Measurements from ENCODE around the gene UBAP1L.
"Not testable (repeated sequence)": the region's sequence is repeated elsewhere in the genome, so short reads cannot be mapped to it uniquely, and the experiment has no call there.

The UBAP1L gene

GRCh38 chr15:65154720-65155119, 39.7 kb upstream of the UBAP1L start:
- DNase-seq (no peak), ATAC-seq (ENCODE audit: insufficient read depth, low read depth) (no peak)
- Histone ChIP-seq H3K9me3 (ENCODE audit: insufficient read depth, low read length, severe bottlenecking) (no peaks in the 10 kb centered on the region), H3K4me1 (ENCODE audit: insufficient read depth, low read length) (no peaks in the 10 kb centered on the region), H3K4me2 (ENCODE audit: insufficient read depth, low read length) (no peak overlapping the region), H3K36me3 (ENCODE audit: insufficient read depth, low read length) (peaks cover 84% of the 10 kb centered on the region), H3K27me3 (ENCODE audit: insufficient read depth, low read length, poor library complexity) (no peaks in the 10 kb centered on the region), H2AFZ (ENCODE audit: low read depth, low read length) (no peak overlapping the region), H3K79me2 (ENCODE audit: insufficient read depth, low read length) (no peaks in the 10 kb centered on the region), H3K4me3 (ENCODE audit: low read depth in 1 of 2, low read length in 2 of 2) (no peak overlapping the region), H3K9ac (ENCODE audit: low read depth, low read length) (no peak overlapping the region), H3K27ac (ENCODE audit: low read length) (no peak overlapping the region), H4K20me1 (ENCODE audit: insufficient read depth, low read length) (no peaks in the 10 kb centered on the region)
- no peak for TF ChIP-seq CTCF (IDR thresholded peaks at IDR 0.05; ENCODE audit: borderline replicate concordance, extremely low read depth, low read length, poor library complexity, severe bottlenecking)
- no peak for TF ChIP-seq EZH2 (IDR thresholded peaks at IDR 0.05; ENCODE audit: borderline replicate concordance, low read depth, low read length, severe bottlenecking)

- no peak overlapping the region for H3K9ac ChIP-seq (ENCODE audit: low read depth, low read length)
- no peaks in the 10 kb centered on the region for H3K9me3 ChIP-seq (ENCODE audit: insufficient read depth, low read length, severe bottlenecking)
- ATAC-seq (ENCODE audit: insufficient read depth, low read depth) = no peak
- peaks cover 32% of the 10 kb centered on the region for H3K36me3 ChIP-seq (ENCODE audit: insufficient read depth, low read length)
- no peak overlapping the region for H3K27ac ChIP-seq (ENCODE audit: low read length)
- H4K20me1 ChIP-seq (ENCODE audit: insufficient read depth, low read length) = no peaks in the 10 kb centered on the region
- H3K4me2 ChIP-seq (ENCODE audit: insufficient read depth, low read length) = no peak overlapping the region
- no peak overlapping the region for H3K4me3 ChIP-seq (ENCODE audit: low read depth in 1 of 2, low read length in 2 of 2)
- DNase-seq = no peak
- TF ChIP-seq CTCF (IDR thresholded peaks at IDR 0.05; ENCODE audit: borderline replicate concordance, extremely low read depth, low read length, poor library complexity, severe bottlenecking) (no peak), EZH2 (IDR thresholded peaks at IDR 0.05; ENCODE audit: borderline replicate concordance, low read depth, low read length, severe bottlenecking) (no peak)
- H3K4me1 ChIP-seq (ENCODE audit: insufficient read depth, low read length) = no peaks in the 10 kb centered on the region
- H3K27me3 ChIP-seq (ENCODE audit: insufficient read depth, low read length, poor library complexity) = no peaks in the 10 kb centered on the region
- H3K79me2 ChIP-seq (ENCODE audit: insufficient read depth, low read length) = no peaks in the 10 kb centered on the region
- H2AFZ ChIP-seq (ENCODE audit: low read depth, low read length) = no peak overlapping the region
Measured at GRCh38 chr15:65147902-65148301, 32.9 kb upstream of the UBAP1L start.

GRCh38 chr15:65146438-65146837, 31.4 kb upstream of the UBAP1L start:
- H3K27ac ChIP-seq (ENCODE audit: low read length) = no peak overlapping the region
- DNase-seq (no peak), ATAC-seq (ENCODE audit: insufficient read depth, low read depth) (no peak)
- no peak overlapping the region for H3K4me2 ChIP-seq (ENCODE audit: insufficient read depth, low read length)
- H3K27me3 ChIP-seq (ENCODE audit: insufficient read depth, low read length, poor library complexity) = no peaks in the 10 kb centered on the region
- H3K9ac ChIP-seq (ENCODE audit: low read depth, low read length) = no peak overlapping the region
- TF ChIP-seq CTCF (IDR thresholded peaks at IDR 0.05; ENCODE audit: borderline replicate concordance, extremely low read depth, low read length, poor library complexity, severe bottlenecking) (no peak), EZH2 (IDR thresholded peaks at IDR 0.05; ENCODE audit: borderline replicate concordance, low read depth, low read length, severe bottlenecking) (no peak)
- H4K20me1 ChIP-seq (ENCODE audit: insufficient read depth, low read length) = no peaks in the 10 kb centered on the region
- peaks cover 23% of the 10 kb centered on the region for H3K36me3 ChIP-seq (ENCODE audit: insufficient read depth, low read length)
- no peaks in the 10 kb centered on the region for H3K4me1 ChIP-seq (ENCODE audit: insufficient read depth, low read length)
- H3K79me2 ChIP-seq (ENCODE audit: insufficient read depth, low read length) = no peaks in the 10 kb centered on the region
- H3K9me3 ChIP-seq (ENCODE audit: insufficient read depth, low read length, severe bottlenecking) = no peaks in the 10 kb centered on the region
- no peak overlapping the region for H2AFZ ChIP-seq (ENCODE audit: low read depth, low read length)
- H3K4me3 ChIP-seq (ENCODE audit: low read depth in 1 of 2, low read length in 2 of 2) = no peak overlapping the region

GRCh38 chr15:65138631-65139030, 23.6 kb upstream of the UBAP1L start:
- H3K4me3 ChIP-seq (ENCODE audit: low read depth in 1 of 2, low read length in 2 of 2); H3K36me3 ChIP-seq (ENCODE audit: insufficient read depth, low read length); H4K20me1 ChIP-seq (ENCODE audit: insufficient read depth, low read length); H3K27me3 ChIP-seq (ENCODE audit: insufficient read depth, low read length, poor library complexity); H2AFZ ChIP-seq (ENCODE audit: low read depth, low read length); H3K79me2 ChIP-seq (ENCODE audit: insufficient read depth, low read length); H3K27ac ChIP-seq (ENCODE audit: low read length); ATAC-seq (ENCODE audit: insufficient read depth, low read depth); DNase-seq; H3K9ac ChIP-seq (ENCODE audit: low read depth, low read length); H3K4me2 ChIP-seq (ENCODE audit: insufficient read depth, low read length); H3K4me1 ChIP-seq (ENCODE audit: insufficient read depth, low read length); H3K9me3 ChIP-seq (ENCODE audit: insufficient read depth, low read length, severe bottlenecking): not testable (repeated sequence)

GRCh38 chr15:65137893-65138292, 22.9 kb upstream of the UBAP1L start:
- ATAC-seq (ENCODE audit: insufficient read depth, low read depth); H3K79me2 ChIP-seq (ENCODE audit: insufficient read depth, low read length); H3K9ac ChIP-seq (ENCODE audit: low read depth, low read length); H3K36me3 ChIP-seq (ENCODE audit: insufficient read depth, low read length); H2AFZ ChIP-seq (ENCODE audit: low read depth, low read length); H3K4me3 ChIP-seq (ENCODE audit: low read depth in 1 of 2, low read length in 2 of 2); H3K4me1 ChIP-seq (ENCODE audit: insufficient read depth, low read length); H3K27ac ChIP-seq (ENCODE audit: low read length); H3K9me3 ChIP-seq (ENCODE audit: insufficient read depth, low read length, severe bottlenecking); H4K20me1 ChIP-seq (ENCODE audit: insufficient read depth, low read length); DNase-seq; H3K4me2 ChIP-seq (ENCODE audit: insufficient read depth, low read length); H3K27me3 ChIP-seq (ENCODE audit: insufficient read depth, low read length, poor library complexity): not testable (repeated sequence)

- not testable (repeated sequence) for H3K27ac ChIP-seq (ENCODE audit: low read length); H3K4me2 ChIP-seq (ENCODE audit: insufficient read depth, low read length); H3K9me3 ChIP-seq (ENCODE audit: insufficient read depth, low read length, severe bottlenecking); H3K4me3 ChIP-seq (ENCODE audit: low read depth in 1 of 2, low read length in 2 of 2); H2AFZ ChIP-seq (ENCODE audit: low read depth, low read length); DNase-seq; H4K20me1 ChIP-seq (ENCODE audit: insufficient read depth, low read length); H3K27me3 ChIP-seq (ENCODE audit: insufficient read depth, low read length, poor library complexity); H3K9ac ChIP-seq (ENCODE audit: low read depth, low read length); ATAC-seq (ENCODE audit: insufficient read depth, low read depth); H3K36me3 ChIP-seq (ENCODE audit: insufficient read depth, low read length)
- Histone ChIP-seq H3K4me1 (ENCODE audit: insufficient read depth, low read length) (peaks cover 16% of the 10 kb centered on the region), H3K79me2 (ENCODE audit: insufficient read depth, low read length) (peaks cover 12% of the 10 kb centered on the region)
Measured at GRCh38 chr15:65137089-65137488, 22.1 kb upstream of the UBAP1L start.
